HG03342 (cell line): ENCODE results near the gene CACNA2D1.

Experiments used
- ATAC-seq: cut with Tn5 transposase; IDR thresholded peaks from one replicate; pipeline ENCODE4 v1.9.1; 2021; ENCODE audit warnings: mild to moderate bottlenecking, moderate library complexity; ENCODE audit not compliant: unreplicated experiment

CACNA2D1 gene

DNA sequence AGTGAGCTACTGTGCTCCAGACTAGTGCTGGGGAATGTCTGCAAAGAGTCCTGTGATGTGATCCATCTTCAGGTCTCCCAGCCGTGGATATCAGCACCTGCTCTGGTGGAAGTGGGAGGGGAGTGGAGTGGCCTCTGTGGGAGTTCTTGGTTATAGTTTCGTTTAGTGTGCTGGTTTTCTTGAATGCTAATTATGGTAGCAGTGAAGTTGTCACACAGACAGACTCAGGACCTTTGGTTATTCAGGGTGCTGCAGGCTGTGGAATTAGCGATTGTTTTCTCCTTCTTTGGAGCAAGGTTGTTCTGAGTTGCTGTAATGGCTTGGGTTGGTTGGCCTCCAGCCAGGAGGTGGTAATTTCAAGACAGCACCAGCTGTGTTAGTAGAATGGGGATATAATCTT lies 541.0 kb downstream of the CACNA2D1 start:
- no peak for ATAC-seq
